Stimulated activated CD8-positive, alpha-beta memory T cell treated with anti-CD3 and anti-CD28 coated beads, Interleukin-12 subunit alpha, Interleukin-12 subunit beta, amount 100 ng/mL, for 1 hour (primary cell): ENCODE data around the gene COL8A1.

Experiments
- DNase-seq: peaks from one replicate; pipeline ENCODE4 v3.0.0-alpha.2; 2020; ENCODE audit warnings: low read depth

Gene COL8A1

DNA sequence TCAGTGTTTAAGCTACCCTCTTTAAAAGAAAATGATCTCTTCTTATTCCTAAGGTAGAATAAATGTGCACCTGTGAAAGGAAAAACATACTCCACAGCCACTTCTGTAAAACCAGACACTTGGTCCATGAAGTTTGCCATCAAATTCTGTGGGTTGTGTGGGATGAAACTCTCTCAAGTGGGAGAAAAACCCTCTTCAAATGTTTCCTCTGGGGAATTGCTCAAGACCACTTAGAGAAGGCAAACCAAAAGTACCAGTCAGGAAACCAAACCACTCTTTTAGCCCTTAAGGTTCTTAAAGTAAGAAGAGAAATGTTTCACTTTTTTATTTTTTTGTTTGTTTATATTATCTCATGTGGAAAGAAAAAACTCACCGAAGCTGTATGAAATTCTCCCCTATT lies 1.2 kb downstream of the COL8A1 start:
- no peak for DNase-seq

DNA sequence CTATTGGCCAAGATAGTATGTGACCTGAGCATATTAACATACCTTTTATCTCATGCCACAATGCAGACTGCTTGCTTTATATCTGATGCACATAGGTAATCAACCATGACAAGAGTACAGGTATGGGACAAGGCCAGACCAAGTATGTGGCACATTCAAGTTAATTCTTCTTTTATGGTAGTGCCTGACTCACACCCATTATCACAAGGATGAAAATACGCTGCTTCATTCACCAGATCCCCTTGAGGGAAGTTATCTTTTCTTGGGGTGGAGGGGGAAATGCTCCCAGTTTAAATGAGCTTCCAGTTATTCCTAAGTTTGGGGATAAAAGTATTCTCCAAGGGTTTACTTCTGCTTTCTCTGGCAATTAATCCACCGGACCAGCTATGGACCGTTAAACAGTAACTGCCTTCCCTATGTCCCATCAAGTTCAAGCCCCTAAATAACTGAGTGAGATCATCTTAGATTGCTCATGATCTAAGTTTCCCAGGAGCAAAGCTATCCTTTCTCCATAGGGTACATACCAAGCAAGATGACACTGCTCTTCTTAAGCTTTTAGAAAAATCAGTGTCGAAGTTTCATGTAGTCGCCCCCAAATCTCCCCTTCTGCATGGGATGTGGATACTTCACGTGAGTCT lies 1.9 kb downstream of the COL8A1 start:
- no peak for DNase-seq

DNA sequence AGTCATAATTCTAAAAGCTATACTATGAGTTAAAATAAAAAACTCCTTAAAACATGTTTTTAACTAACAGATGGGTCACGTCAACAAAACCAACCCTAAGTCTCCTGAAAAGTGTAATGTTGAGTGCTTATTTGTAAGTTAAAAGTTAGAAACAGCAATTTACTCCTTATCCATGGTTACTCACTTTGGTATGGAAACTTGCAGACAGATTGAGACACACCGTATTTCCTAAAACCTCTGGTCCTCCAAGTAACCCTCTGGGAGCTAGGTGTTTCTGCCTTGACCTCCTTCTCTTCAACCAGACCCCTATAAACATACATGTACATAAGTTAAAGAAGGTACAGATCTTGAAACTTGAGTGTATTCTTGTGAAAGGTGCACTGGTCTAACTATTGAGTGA lies 3.1 kb downstream of the COL8A1 start:
- no peak for DNase-seq

DNA sequence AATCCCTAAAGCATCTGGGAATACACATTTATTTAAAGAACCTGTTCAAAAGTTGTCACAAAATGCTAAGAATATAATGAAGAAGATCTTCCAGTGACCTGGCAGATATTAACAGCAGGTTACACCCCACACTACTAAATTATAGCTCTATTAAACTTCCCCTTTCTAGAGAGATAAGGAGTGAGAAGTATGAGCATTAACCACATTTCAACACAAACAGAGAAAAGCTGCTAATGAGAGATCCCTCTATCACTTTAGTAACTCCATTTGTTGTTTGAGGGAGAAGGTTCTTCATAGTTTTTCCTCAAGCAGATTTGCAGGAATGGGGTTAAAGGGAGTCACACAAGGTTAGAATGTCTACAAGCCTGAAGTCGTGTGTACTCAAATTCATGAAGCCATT lies 3.6 kb downstream of the COL8A1 start:
- DNase-seq = no peak

DNA sequence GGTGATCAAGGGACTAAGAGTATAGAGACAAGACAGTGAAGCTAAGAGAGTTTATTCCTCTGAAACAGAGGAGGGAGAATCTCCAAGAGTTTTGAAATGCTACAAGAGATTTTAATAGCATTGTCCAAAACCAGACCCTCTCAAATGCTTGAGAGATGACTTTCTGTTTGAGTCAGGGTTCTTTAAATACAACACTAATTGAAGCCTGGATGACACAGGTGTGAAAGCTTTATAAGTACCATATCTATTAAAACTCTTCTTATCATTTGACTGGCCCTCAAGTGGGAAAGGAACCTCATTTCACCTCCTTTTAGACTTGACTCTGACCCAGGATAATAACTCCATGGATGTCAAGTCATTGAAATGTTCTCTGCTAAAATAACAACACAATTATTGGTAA lies 5.6 kb downstream of the COL8A1 start:
- no peak for DNase-seq

DNA sequence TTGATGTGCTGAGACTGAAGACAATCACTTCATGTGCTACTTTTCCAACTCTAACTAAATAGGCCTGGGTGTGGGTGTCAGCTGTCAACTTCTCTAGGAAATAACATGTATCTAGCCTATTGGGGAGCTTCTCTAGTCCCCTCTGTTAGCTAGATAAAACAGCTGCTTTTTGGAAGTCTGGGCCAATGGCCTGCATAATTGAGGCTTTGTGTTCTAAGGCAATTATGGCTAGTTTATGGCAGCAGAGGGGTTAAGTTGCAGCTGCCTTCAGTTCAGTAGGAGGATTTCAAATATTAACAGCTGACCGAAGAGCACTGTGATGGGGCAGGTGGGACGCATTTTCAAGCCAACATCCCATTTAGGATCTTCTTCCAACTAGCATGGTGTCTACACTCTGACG lies 6.4 kb downstream of the COL8A1 start:
- no peak for DNase-seq

DNA sequence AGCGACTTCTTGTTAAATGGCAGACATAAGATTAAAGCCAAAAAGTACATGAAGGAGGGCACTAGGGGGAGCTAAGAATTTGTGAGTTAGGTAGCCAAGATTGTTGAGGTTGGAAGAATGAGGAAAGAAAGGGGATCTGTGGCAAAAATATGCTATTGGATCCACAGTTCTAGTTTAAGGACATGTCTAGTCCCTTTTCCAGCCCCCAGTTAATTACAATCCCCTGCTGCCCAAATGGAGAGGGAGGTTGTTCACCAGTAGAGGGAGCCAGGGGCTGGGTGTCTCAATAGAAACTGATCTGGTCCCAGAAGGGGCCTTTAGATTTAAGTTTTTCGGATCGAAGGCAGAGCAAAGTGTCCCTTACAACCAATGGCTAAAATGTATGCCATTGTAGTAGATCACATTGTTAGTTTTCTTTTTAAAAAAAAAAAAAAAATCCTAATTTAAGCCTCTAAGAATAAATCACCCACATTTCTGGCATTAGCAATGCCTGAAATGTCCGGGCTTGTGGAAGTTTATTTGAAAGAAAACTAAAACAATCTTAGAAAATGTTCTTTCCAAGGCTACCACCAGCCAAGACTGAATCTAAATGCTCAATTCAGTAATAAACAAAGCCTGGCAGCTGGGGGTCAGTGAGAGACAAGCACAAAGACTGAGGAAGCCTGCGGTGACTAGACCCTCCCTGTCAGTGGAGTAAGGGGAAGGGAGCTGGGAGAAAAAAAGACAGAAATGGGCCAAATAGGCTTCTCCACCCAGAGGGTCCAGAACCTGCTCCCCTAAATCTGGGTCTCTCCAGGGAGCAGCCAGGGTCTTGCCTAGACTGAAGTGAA lies 7.1 kb downstream of the COL8A1 start:
- DNase-seq = no peak

DNA sequence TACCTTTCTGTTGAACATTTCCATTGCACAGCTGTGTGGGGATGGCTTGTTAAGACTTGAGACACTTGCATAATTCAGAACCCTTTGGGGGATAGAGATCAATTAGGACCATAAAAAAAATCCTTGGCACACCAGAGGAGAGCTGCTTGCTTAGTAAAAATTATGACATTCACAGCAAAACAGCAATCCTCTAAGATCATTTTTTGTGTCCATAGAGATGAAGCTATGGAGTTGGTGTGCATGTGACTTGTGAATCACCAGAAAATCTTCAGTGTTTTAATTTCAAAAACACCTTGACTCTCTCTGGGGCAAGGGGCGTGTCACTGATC lies 7.7 kb downstream of the COL8A1 start:
- DNase-seq = no peak

DNA sequence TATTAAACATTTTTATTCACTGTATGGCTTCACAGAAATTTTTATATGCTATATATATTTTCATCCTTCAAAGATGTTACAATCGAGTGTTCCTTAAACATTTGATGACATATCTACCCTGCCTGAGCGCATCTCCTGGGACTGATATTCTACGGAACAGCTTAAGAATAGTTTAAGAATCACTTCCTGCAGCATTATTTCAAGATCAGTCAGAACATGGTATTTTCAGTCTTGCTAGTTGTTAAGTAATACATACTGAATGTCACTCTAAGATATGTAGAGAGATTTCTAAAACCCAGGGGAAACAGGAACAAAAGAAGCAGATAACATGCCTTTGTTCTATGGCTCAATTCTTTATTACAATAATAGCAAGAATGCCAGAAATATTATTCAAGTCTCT lies 8.7 kb downstream of the COL8A1 start:
- no peak for DNase-seq

DNA sequence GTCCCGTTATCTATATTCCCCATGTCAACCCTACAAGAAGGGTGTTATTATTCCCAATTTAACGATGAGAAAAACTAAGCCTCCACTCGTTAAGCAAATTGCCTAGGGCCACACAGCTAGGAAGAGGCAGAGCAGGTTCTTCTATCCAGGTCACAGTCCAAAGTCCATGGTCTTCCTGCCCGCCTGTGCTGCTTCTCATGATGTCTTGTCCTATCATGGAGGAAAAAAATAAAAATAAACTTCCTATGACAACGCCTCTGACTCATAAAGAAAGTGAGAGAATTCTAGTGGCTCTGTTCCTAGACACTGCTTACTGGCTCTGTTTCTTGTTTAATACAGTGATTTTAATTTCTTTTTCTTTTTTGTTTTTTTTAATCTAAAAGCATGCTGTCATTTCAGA lies 9.7 kb downstream of the COL8A1 start:
- DNase-seq = no peak

DNA sequence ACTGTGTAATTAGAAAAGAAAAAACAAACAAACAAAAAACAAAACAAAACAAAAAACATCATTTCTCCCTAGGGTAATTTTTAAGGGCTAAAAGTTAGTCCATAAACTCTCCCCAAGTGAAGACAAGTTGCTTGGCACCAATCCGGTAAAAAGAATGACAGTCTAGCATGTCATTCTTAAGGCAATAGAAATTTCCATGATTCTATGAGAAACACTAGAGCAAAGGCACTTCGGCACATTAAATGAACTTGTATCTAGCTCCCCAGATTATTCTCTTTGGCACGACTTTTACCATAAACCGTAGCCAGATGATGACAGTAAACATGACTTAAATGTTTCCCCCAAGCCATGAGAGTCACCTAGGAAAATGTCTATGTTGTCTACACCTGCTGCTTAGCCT lies 10.1 kb downstream of the COL8A1 start:
- no peak for DNase-seq

DNA sequence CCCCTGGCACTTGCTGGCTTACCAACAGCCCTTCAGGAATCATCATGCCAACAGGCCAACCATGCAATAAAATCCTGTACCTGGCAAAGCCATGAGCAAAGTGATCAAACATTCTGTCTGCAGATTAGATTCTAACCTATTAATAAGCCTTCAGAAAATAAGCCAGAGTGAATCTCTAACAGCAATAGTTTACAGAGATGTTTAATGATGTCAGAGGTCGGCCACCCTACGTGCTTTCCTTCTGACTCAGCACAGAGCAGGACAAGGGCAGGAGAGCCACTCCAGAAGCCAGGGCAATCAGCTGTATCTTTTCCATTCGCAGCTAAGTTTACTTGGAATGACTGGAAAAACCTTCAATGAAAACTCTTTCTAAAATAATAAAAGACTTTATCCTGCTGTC lies 13.1 kb downstream of the COL8A1 start:
- no peak for DNase-seq

DNA sequence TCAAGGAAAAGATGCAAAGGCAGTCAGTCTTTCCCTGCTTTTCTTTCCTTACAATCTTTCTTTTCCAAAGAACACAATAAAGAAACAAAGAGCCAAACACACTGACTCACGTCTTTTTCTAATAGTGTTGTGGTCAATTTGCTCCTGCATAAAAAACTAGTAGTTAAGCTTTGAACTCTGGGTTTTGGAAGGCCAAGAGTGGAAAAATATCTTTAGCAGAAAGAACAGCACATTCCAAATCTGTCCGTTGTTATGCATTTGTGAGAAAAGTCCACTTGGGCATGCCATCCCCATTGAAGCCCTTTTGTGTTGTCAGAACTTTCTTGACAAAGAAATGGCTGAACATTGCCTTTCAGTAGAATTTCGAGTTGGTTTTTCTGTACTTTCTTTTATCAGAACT lies 18.2 kb downstream of the COL8A1 start:
- DNase-seq = no peak

DNA sequence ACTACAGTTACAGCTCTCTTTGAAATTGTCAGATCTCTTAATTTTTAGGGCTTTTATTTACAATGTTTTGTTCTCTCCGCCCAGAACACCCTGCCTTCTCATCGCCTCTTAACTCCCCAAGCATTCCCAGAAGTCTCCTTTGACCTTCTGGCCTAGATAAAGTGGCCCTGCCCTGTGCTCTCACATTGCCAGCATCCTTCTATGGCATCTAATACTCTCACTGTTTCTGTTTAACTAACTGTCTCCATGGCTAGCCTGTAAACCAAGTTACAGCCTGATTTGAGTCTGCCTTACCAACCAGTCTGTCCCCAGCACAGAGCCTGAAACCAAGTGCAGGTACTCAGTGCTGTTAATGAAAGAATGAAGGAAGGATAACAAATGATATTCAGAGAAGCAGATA lies 19.9 kb downstream of the COL8A1 start:
- DNase-seq = no peak

DNA sequence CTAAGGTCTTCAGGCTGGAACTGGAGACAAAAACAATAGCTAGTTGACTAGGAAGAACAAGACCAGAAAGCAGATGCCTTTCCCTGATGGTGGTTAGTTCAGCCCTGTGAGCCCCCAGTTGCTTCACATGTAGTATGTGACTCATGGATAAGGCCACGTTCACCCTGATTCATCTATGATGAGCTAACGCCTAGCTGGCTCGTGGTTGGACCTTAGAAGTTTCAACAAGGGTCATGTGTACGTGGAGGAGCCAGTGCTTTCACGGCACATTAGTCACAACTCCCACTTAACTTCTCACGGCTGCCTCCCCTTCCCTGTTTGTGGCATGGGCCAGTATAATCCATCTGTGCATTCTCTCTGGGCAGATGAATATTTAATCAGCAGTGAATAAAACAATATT lies 20.6 kb downstream of the COL8A1 start:
- DNase-seq = no peak

DNA sequence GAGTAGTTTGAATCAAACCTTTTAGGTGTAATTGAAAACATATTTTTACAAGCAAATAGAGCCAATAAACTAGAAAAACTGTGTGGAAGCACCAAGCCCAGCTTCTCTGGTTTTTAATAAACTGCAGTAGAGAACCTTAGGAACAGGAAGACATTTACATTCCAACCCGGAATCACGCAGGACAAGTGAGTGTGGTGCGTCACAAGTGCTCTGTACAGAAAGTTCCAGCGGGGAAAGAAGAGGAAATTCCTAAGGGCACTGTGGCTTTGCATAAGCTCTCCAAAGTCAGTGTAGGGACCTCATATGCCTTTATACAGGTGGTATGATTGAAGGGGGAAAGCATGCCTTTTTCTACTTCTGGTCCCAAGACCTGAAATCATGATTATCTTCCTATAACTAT lies 21.6 kb downstream of the COL8A1 start:
- no peak for DNase-seq

DNA sequence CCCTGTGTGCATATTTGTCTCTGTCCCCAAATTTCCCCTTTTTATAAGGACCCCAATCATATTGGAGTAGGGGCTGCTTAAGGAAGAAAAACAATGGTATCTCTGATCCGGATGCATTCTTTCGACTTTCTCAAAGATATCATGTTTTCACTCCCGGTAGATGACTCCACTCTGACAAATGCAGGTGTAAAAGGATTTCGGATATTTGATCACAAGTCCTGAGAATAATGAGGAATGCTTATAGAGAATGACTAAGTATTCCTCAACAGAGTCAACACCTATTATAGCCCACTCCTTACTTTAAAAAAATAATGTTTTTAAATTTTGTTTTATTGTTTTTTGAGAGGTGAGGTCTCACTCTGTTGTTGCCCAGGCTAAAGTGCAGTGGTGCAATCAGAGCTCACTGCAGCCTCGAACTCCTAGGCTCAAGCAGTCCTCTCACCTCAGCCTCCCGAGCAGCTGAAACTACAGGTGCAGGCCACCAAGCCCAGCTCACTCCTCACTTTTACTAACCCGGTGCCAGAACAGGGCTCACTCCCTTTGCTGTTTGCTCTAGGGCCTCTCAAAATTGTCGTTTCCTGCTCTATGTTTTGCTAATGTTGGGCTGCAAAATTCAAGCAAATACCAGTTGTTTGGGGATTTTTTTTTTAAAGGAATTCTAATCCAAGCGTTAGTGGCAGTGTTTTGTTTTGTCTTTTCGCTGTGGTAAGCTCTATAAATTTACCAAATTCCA lies 24.6 kb downstream of the COL8A1 start:
- no peak for DNase-seq

DNA sequence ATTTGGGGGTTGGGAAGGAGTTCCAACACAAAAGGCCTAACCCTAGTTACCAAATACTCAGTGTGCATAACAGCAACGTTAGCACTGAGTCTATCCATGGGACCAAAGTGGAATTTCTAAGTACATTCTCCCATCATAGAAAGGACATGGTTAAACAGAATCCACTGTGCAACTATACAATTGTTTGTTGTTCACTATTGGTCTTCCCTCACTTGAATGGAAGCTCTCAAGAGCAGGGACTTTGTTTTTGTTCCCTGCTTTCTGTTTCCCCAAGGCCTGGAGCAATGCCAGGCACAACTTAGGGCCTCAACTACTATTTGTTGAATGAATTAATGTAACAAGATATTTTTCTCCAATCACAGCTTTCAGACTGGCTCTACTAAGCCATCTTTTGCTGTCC lies 25.6 kb downstream of the COL8A1 start:
- DNase-seq = no peak

DNA sequence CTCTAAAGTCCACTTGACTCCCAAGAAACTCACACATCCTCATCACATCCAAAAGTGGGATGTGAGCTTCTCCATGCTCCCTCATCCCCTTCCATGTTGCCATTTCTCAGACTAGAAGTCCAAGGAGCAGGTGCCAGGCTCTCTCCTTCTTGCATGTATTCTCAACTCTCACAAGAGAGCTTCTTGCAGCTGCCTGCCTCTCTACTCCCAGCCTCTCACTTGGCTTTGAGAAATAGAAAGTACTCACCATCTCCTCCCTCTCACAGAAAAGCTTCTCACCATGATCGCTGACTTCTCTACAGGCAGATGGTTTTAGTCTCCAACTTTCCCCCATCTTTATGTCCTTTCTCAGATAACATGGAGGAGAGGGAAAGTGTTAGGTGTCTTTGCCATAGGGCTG lies 26.6 kb downstream of the COL8A1 start:
- DNase-seq = no peak

DNA sequence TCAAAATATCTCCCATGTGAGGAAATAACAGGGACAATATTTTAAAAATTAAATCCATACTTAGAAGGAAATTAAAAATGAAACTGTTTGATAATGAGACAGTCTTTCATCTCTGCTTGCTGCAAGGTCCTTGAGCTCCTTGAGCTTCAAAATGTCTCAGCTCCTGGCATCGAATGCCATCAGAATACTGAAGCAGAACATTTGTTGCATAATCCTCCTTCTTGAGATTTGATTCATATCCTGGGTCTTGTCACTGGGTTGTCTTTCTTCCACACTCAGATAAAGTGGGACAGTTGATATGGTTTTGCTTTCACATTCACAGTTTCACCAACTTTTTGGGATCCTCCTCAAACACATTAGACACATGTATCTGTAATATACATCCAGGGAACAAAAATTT lies 27.8 kb downstream of the COL8A1 start:
- DNase-seq = no peak

DNA sequence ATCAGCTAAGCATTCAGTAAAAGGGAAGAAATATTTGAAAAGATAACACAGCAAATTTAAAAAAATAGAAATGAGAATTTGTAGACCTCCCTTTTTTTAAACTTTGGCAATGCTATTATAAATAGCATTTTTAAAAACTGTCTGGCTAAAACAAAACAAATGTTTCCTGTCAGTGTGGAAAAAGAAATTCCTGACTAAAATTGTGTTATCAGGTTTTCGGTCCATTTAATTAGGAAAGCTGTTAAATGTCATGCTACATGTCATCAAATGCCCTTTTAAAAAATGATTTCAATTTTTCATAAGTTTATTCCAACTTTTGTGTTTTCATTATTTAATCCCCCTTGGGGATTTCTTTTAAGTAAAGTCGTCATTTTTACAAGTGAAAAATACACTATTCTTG lies 29.6 kb downstream of the COL8A1 start:
- DNase-seq = no peak

DNA sequence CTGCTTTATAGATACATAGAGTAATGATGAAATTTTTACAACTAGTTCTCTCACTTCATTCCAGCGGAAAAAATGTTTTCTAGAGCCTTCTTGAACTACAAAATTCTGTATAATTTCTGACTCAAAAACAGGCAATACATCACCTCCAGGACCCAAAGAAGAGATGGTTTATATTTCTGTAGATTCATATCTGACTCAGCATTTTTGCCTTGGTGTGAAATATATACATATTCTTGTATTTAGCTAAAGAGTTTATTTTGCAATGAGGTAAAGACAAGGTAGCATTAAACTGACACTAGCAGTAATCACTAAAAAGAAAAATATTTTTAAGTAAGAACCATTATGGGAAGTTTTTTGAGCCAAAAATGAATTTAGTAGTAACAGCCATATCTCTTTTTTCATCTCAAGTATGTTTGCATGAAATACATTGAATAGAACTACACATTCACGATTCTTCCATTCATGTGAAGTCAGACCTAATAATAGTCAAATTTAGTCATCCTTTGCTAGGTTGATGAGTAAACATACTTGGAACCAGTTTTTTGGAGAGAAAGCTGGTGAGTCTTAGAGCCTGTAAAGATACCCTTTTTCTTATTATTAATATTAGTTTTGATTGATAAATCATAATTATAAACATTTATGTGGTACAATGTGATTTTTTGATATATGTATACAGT lies 31.6 kb downstream of the COL8A1 start:
- DNase-seq = no peak

DNA sequence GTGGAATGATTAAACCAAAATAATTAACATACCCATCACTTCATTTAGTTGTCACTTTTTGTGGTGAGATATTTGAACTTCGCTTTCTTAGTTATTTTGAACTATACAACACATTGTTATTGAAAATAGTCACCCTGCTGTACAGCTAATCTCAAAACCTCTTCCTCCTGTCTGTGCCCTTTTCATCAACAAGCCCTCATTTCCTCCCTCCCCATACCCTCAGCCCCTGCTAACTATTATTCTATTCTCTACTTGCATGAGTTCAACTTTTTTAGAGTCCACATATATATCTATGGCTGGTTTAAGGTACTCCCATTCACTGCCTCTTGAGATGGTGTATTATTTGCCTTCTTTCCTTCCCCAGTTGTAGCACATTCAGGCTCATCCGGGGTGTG lies 32.2 kb downstream of the COL8A1 start:
- no peak for DNase-seq
